Neural cell (in vitro differentiated cells): ENCODE data around the gene TRAPPC3. TPM values are rescaled to one million over a fixed set of nuclear protein-coding genes. Genes with fewer than 3 reads are reported as not detected.

ENCODE experiments used
- H2AFZ ChIP-seq: fragments of 200-600, 300-800 bp; sonication (generic), shearing (Covaris generic); 2 replicates; pipeline ENCODE4 v1.6.0; 2014; ENCODE audit warnings: low read depth, mild to moderate bottlenecking, antibody characterized with exemption, low read length, moderate library complexity
- H3F3A ChIP-seq: fragments of 200-600 bp; shearing (Covaris generic); 2 replicates; pipeline ENCODE4 v1.6.1; 2016; ENCODE audit warnings: mild to moderate bottlenecking, moderate library complexity, mixed read lengths, antibody characterized with exemption, low read length; ENCODE audit not compliant: insufficient read depth, poor library complexity, severe bottlenecking
- H3K27ac ChIP-seq: fragments of 200-600, 300-800 bp; sonication (generic), shearing (Covaris generic); 2 replicates; pipeline ENCODE4 v1.5.1; 2014; ENCODE audit warnings: mild to moderate bottlenecking, low read length, moderate library complexity
- H3K27me3 ChIP-seq: fragments of 300-800, 200-600 bp; sonication (generic), shearing (Covaris generic); 2 replicates; pipeline ENCODE4 v1.6.0; 2014; ENCODE audit warnings: mild to moderate bottlenecking, low read depth, low read length, moderate library complexity; ENCODE audit not compliant: insufficient read depth
- H3K36me3 ChIP-seq: fragments of 300-800, 200-600 bp; sonication (generic), shearing (Covaris generic); 2 replicates; pipeline ENCODE4 v1.5.1; 2014; ENCODE audit warnings: mild to moderate bottlenecking, antibody characterized with exemption, low read length, moderate library complexity; ENCODE audit not compliant: insufficient read depth
- H3K4me2 ChIP-seq: fragments of 300-800, 200-600 bp; sonication (generic), shearing (Covaris generic); 2 replicates; pipeline ENCODE4 v1.6.0; 2014; ENCODE audit warnings: mild to moderate bottlenecking, low read length
- H3K4me3 ChIP-seq: fragments of 300-800, 200-600 bp; sonication (generic), shearing (Covaris generic); 2 replicates; pipeline ENCODE4 v1.5.1; 2014; ENCODE audit warnings: mild to moderate bottlenecking, low read length, moderate library complexity
- H3K79me2 ChIP-seq: fragments of 200-600 bp; shearing (Covaris generic); replicated peaks from 2 replicates; pipeline ENCODE4 v1.6.0; 2014; ENCODE audit warnings: mild to moderate bottlenecking, low read length, moderate library complexity; ENCODE audit not compliant: insufficient read depth
- H3K9ac ChIP-seq: fragments of 300-800, 200-600 bp; sonication (generic), shearing (Covaris generic); 2 replicates; pipeline ENCODE4 v1.6.1; 2016; ENCODE audit warnings: mild to moderate bottlenecking, low read length, mixed read lengths
- H3K9me2 ChIP-seq: fragments of 200-600 bp; shearing (Covaris generic); 2 replicates; pipeline ENCODE4 v1.6.1; 2016; ENCODE audit warnings: mild to moderate bottlenecking, low read length, mixed read lengths; ENCODE audit not compliant: insufficient read depth
- H3K9me3 ChIP-seq: fragments of 200-600, 300-800 bp; sonication (generic), shearing (Covaris generic); 2 replicates; pipeline ENCODE4 v1.6.1; 2016; ENCODE audit warnings: mild to moderate bottlenecking, mixed run types, low read length, moderate library complexity, mixed read lengths
- H4K20me1 ChIP-seq: fragments of 200-600 bp; shearing (Covaris generic); 2 replicates; pipeline ENCODE4 v1.6.1; 2016; ENCODE audit warnings: mild to moderate bottlenecking, mixed run types; ENCODE audit not compliant: insufficient read depth
- CTCF ChIP-seq: fragments of 450-650 bp; IDR thresholded peaks from 2 replicates; pipeline ENCODE4 v1.5.1; 2014; ENCODE audit warnings: antibody characterized with exemption, mild to moderate bottlenecking, moderate library complexity; ENCODE audit not compliant: poor library complexity, severe bottlenecking
- EP300 ChIP-seq: fragments of 450-650 bp; conservative IDR thresholded peaks from 2 replicates; pipeline ENCODE4 v1.6.1; 2014; ENCODE audit warnings: antibody characterized with exemption, mild to moderate bottlenecking, moderate library complexity; ENCODE audit not compliant: poor library complexity, severe bottlenecking
- EZH2 ChIP-seq: fragments of 200-600, 300-800 bp; shearing (Covaris generic), sonication (generic); IDR thresholded peaks from 2 replicates; pipeline ENCODE4 v1.6.1; 2014; ENCODE audit warnings: antibody characterized with exemption, low read length, borderline replicate concordance, mild to moderate bottlenecking; ENCODE audit not compliant: insufficient read depth, poor library complexity, severe bottlenecking
- MXI1 ChIP-seq: fragments of 450-650 bp; conservative IDR thresholded peaks from 2 replicates; pipeline ENCODE4 v1.6.1; 2014; ENCODE audit warnings: antibody characterized with exemption, mild to moderate bottlenecking; ENCODE audit not compliant: poor library complexity, severe bottlenecking
- POLR2AphosphoS5 ChIP-seq: IDR thresholded peaks from 2 replicates; pipeline ENCODE4 v1.6.1; 2012
- RAD21 ChIP-seq: fragments of 450-650 bp; conservative IDR thresholded peaks from 2 replicates; pipeline ENCODE4 v1.6.1; 2014; ENCODE audit warnings: antibody characterized with exemption, mild to moderate bottlenecking, moderate library complexity
- REST ChIP-seq: IDR thresholded peaks from 2 replicates; pipeline ENCODE4 v1.6.1; 2012; ENCODE audit warnings: borderline replicate concordance
- SMC3 ChIP-seq: fragments of 450-650 bp; conservative IDR thresholded peaks from 2 replicates; pipeline ENCODE4 v1.6.1; 2014; ENCODE audit warnings: antibody characterized with exemption, mild to moderate bottlenecking, moderate library complexity; ENCODE audit not compliant: poor library complexity
- TAF1 ChIP-seq: IDR thresholded peaks from 2 replicates; pipeline ENCODE4 v1.6.1; 2012; ENCODE audit warnings: low read depth
- polyA plus RNA-seq: library from polyadenylated mRNA; depleted of rRNA; stranded (reverse); fragments of >200 nt; gene quantifications from 2 replicates; pipeline ENCODE4 v1.2.3, GENCODE V29; 2014

TRAPPC3 gene
- polyA plus RNA-seq, 1 donor from 2014 or later: 278 TPM

- H3K9me3 ChIP-seq: no peaks in the 10 kb centered on the region
- no peaks in the 10 kb centered on the region for H4K20me1 ChIP-seq
- TF ChIP-seq POLR2AphosphoS5 (no peak), CTCF (no peak), RAD21 (no peak), EP300 (no peak), TAF1 (no peak), MXI1 (no peak), EZH2 (no peak), REST (no peak), SMC3 (no peak)
- no peak overlapping the region for H3K9ac ChIP-seq
- no peaks in the 10 kb centered on the region for H3K9me2 ChIP-seq
- no peaks in the 10 kb centered on the region for H3K36me3 ChIP-seq
- no peak overlapping the region for H2AFZ ChIP-seq
- peaks cover 23% of the 10 kb centered on the region for H3K27me3 ChIP-seq
- H3K27ac ChIP-seq: no peak overlapping the region
- H3K4me2 ChIP-seq: no peak overlapping the region
- H3K79me2 ChIP-seq: no peaks in the 10 kb centered on the region
- no peaks in the 10 kb centered on the region for H3F3A ChIP-seq
- no peak overlapping the region for H3K4me3 ChIP-seq
Observed at GRCh38 chr1:36119456-36119855, 29.8 kb downstream of the TRAPPC3 start.

GRCh38 chr1:36118447-36119204 lies 30.7 kb downstream of the TRAPPC3 start:
- no peak overlapping the region for H3K4me3 ChIP-seq
- H3K27ac ChIP-seq: no peak overlapping the region
- H3K9me2 ChIP-seq: no peaks in the 10 kb centered on the region
- H3K79me2 ChIP-seq: no peaks in the 10 kb centered on the region
- H3K9ac ChIP-seq: no peak overlapping the region
- H4K20me1 ChIP-seq: no peaks in the 10 kb centered on the region
- H3K4me2 ChIP-seq: no peak overlapping the region
- no peak for TF ChIP-seq POLR2AphosphoS5
- no peak for TF ChIP-seq TAF1
- no peak for TF ChIP-seq EP300
- no peak for TF ChIP-seq CTCF
- no peak for TF ChIP-seq RAD21
- TF ChIP-seq SMC3: no peak
- no peak for TF ChIP-seq REST
- TF ChIP-seq MXI1: no peak
- TF ChIP-seq EZH2: no peak
- H3F3A ChIP-seq: no peaks in the 10 kb centered on the region
- no peak overlapping the region for H2AFZ ChIP-seq
- H3K36me3 ChIP-seq: no peaks in the 10 kb centered on the region
- H3K27me3 ChIP-seq: peaks cover 15% of the 10 kb centered on the region
- no peaks in the 10 kb centered on the region for H3K9me3 ChIP-seq
